GM23338 (cell line): ENCODE data around the gene CACNB2. TPM values are rescaled to one million over a fixed set of nuclear protein-coding genes. Genes with fewer than 3 reads are reported as not detected.
A peak's percentile ranks its signal among the peaks of the same experiment; 100 is the strongest.
"Not testable (repeated sequence)": the region's sequence is repeated elsewhere in the genome, so short reads cannot be mapped to it uniquely, and the experiment has no call there.

ENCODE experiments used
- ATAC-seq: fragments of 200-7000 bp; cut with Tn5 transposase; 3 replicates; pipeline ENCODE4 v1.9.1; 2020
- DNase-seq: peaks from one replicate; pipeline ENCODE4 v3.0.0-alpha.2; 2015; ENCODE audit warnings: low spot score
- H2AFZ ChIP-seq: fragments of 200-600 bp; sonication (generic); 2 replicates; pipeline ENCODE4 v1.8.0; 2016; ENCODE audit warnings: antibody characterized with exemption, mild to moderate bottlenecking, moderate library complexity
- H3F3A ChIP-seq: fragments of 200-600 bp; sonication (generic); replicated peaks from 2 replicates; pipeline ENCODE4 v1.8.0; 2017; ENCODE audit warnings: antibody characterized with exemption, mixed run types, low read depth
- H3K27ac ChIP-seq: fragments of 200-600 bp; sonication (generic); 2 replicates; pipeline ENCODE4 v1.6.1; 2016; ENCODE audit warnings: low read depth
- H3K27me3 ChIP-seq: fragments of 200-600 bp; sonication (generic); 2 replicates; pipeline ENCODE4 v1.8.0; 2016; ENCODE audit warnings: mild to moderate bottlenecking, mixed run types, moderate library complexity; ENCODE audit not compliant: insufficient read depth
- H3K36me3 ChIP-seq: fragments of 200-600 bp; sonication (generic); 2 replicates; pipeline ENCODE4 v1.8.0; 2016; ENCODE audit warnings: mild to moderate bottlenecking; ENCODE audit not compliant: insufficient read depth
- H3K4me1 ChIP-seq: fragments of 200-600 bp; sonication (generic); 2 replicates; pipeline ENCODE4 v1.8.0; 2016; ENCODE audit warnings: mild to moderate bottlenecking, moderate library complexity; ENCODE audit not compliant: insufficient read depth
- H3K4me2 ChIP-seq: fragments of 200-600 bp; sonication (generic); 2 replicates; pipeline ENCODE4 v1.7.1; 2017; ENCODE audit warnings: mixed run types
- H3K4me3 ChIP-seq: fragments of 200-600 bp; sonication (generic); 2 replicates; pipeline ENCODE4 v1.6.1; 2016; ENCODE audit warnings: mixed run types
- H3K79me2 ChIP-seq: fragments of 200-600 bp; sonication (generic); replicated peaks from 2 replicates; pipeline ENCODE4 v1.8.0; 2017; ENCODE audit warnings: mild to moderate bottlenecking; ENCODE audit not compliant: insufficient read depth
- H3K9me2 ChIP-seq: fragments of 200-600 bp; sonication (generic); 2 replicates; pipeline ENCODE4 v1.8.0; 2017; ENCODE audit not compliant: insufficient read depth
- H4K20me1 ChIP-seq: fragments of 200-600 bp; sonication (generic); replicated peaks from 2 replicates; pipeline ENCODE4 v1.8.0; 2017; ENCODE audit warnings: mild to moderate bottlenecking; ENCODE audit not compliant: insufficient read depth
- H3K27ac Mint-ChIP-seq: 2 replicates; pipeline ENCODE4 v1.8.0; 2020; ENCODE audit warnings: inconsistent platforms, mild to moderate bottlenecking, moderate library complexity, mixed read lengths
- H3K27me3 Mint-ChIP-seq: 3 replicates; pipeline ENCODE4 v1.8.0; 2022; ENCODE audit warnings: low read depth, mild to moderate bottlenecking, moderate library complexity, mixed read lengths, inconsistent platforms; ENCODE audit not compliant: insufficient read depth, poor library complexity
- H3K36me3 Mint-ChIP-seq: 3 replicates; pipeline ENCODE4 v1.8.0; 2021; ENCODE audit warnings: low read depth, mild to moderate bottlenecking, inconsistent platforms, moderate library complexity, mixed read lengths
- H3K4me1 Mint-ChIP-seq: 3 replicates; pipeline ENCODE4 v1.8.0; 2020; ENCODE audit warnings: mild to moderate bottlenecking, inconsistent platforms, mixed read lengths
- H3K4me3 Mint-ChIP-seq: 3 replicates; pipeline ENCODE4 v1.8.0; 2021; ENCODE audit warnings: moderate library complexity, mild to moderate bottlenecking, inconsistent platforms, mixed read lengths
- H3K9me3 Mint-ChIP-seq: 3 replicates; pipeline ENCODE4 v1.8.0; 2020; ENCODE audit warnings: moderate library complexity, mild to moderate bottlenecking, inconsistent platforms, mixed read lengths
- EZH2 ChIP-seq: fragments of 200-600 bp; sonication (generic); IDR thresholded peaks from one replicate; pipeline ENCODE4 v1.8.0; 2017; ENCODE audit warnings: antibody characterized with exemption, mild to moderate bottlenecking, low read depth; ENCODE audit not compliant: unreplicated experiment
- NANOG ChIP-seq: IDR thresholded peaks from 2 replicates; pipeline ENCODE4 v1.6.1; 2016; ENCODE audit warnings: antibody characterized with exemption, borderline replicate concordance
- STAT1 ChIP-seq: IDR thresholded peaks from one replicate; pipeline ENCODE4 v1.6.1; 2016; ENCODE audit warnings: antibody characterized with exemption; ENCODE audit not compliant: unreplicated experiment
- ZNF331 ChIP-seq: fragments of 250-450 bp; sonication (Bioruptor Pico); IDR thresholded peaks from 2 replicates; pipeline ENCODE4 v1.5.0; 2020; ENCODE audit warnings: low read depth, mild to moderate bottlenecking, moderate library complexity
- polyA plus RNA-seq: library from polyadenylated mRNA; unstranded; fragments of >200 nt; fragmentation: Nextera tagmentation; extraction: Ambion mirVana; gene quantifications from 2 replicates; pipeline ENCODE4 v1.2.1, GENCODE V29; 2016
- total RNA-seq: library from RNA; depleted of rRNA; stranded (reverse); fragments of >200 nt; shearing (Covaris generic); gene quantifications from 2 replicates; pipeline ENCODE4 v1.2.3, GENCODE V29; 2014; rRNA removed
- TF ChIP-seq, protein P1 (sequence below), 2 experiments: fragments of 200-600 bp in 1 of 2; sonication (generic) in 1 of 2; conservative IDR thresholded peaks; 2 replicates each; pipeline versions ENCODE4 v1.5.1 to v1.6.1; 2016 to 2017; ENCODE audit warnings: antibody characterized with exemption in 2 of 2, low read depth in 2 of 2, mild to moderate bottlenecking in 2 of 2, moderate library complexity in 1 of 2

The CACNB2 gene
- total and polyA plus RNA-seq, 2 experiments from 2014 or later: 5.0 to 5.9 TPM

DNA sequence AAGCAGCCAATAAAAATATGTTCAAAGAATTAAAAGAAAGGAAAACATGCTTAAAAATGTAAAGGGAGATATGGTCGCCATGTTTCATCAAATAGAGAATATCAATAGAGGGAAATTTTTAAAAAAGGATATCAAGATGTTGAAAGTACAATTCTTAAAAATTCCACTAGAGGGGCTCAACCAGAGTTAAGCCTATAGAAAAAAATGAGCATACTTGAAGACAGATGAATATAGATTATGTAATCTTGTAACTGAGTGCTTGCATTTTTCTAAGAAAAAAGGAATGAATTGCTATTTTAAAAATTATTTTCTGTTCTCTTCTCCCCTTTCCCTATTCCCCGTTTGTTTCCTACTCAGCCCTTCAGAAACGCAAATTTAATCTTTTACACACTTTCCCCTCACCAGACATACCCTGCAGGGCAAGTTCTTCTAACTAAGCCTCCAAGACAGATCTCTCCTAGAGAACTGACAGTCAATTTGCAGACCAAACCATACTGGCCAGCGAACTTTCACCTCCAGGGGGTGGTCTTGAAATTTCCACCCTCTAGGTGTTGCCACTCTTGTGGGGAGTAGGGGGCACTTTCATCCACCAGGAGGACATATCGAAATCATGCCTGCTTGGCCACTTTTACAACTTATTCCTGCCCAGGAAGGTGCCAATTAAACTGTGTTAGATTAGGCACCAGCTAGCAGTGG is 443.5 kb downstream of the CACNB2 start:
- Histone ChIP-seq H4K20me1 (no peaks in the 10 kb centered on the region), H3K79me2 (peaks cover under 1% of the 10 kb centered on the region; the same call in 1 of the 2 replicates), H3K27ac (no peak overlapping the region), H3K4me2 (no peak overlapping the region), H2AFZ (no peak overlapping the region), H3K27me3 (no peaks in the 10 kb centered on the region), H3F3A (no peaks in the 10 kb centered on the region), H3K4me3 (no peak overlapping the region), H3K36me3 (0 out of 2 replicates have a peak, but pooled peaks cover 9% of the 10 kb centered on the region), H3K9me2 (no peaks in the 10 kb centered on the region), H3K4me1 (no peaks in the 10 kb centered on the region)
- peaks cover 2% of the 10 kb centered on the region for H3K27me3 Mint-ChIP-seq
- TF ChIP-seq STAT1: no peak
- TF ChIP-seq, protein P1, sequence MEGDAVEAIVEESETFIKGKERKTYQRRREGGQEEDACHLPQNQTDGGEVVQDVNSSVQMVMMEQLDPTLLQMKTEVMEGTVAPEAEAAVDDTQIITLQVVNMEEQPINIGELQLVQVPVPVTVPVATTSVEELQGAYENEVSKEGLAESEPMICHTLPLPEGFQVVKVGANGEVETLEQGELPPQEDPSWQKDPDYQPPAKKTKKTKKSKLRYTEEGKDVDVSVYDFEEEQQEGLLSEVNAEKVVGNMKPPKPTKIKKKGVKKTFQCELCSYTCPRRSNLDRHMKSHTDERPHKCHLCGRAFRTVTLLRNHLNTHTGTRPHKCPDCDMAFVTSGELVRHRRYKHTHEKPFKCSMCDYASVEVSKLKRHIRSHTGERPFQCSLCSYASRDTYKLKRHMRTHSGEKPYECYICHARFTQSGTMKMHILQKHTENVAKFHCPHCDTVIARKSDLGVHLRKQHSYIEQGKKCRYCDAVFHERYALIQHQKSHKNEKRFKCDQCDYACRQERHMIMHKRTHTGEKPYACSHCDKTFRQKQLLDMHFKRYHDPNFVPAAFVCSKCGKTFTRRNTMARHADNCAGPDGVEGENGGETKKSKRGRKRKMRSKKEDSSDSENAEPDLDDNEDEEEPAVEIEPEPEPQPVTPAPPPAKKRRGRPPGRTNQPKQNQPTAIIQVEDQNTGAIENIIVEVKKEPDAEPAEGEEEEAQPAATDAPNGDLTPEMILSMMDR (conservative IDR thresholded peaks at IDR 0.05; ENCODE audit: low read depth in 2 of 2): peak; percentile 25 to 37; a peak in 3 of 4 replicates
- TF ChIP-seq EZH2: no peak
- no peak for TF ChIP-seq NANOG
- TF ChIP-seq ZNF331 (CRISPR knock-in tag): no peak
- H3K36me3 Mint-ChIP-seq: peaks cover 72% of the 10 kb centered on the region
- H3K9me3 Mint-ChIP-seq: peaks cover 7% of the 10 kb centered on the region
- DNase-seq (no peak), ATAC-seq (peak; percentile 55; the same call in 2 of the 3 replicates)
- H3K4me3 Mint-ChIP-seq: no peak overlapping the region
- H3K4me1 Mint-ChIP-seq: peaks cover 9% of the 10 kb centered on the region; the same call in 2 of the 3 replicates
- H3K27ac Mint-ChIP-seq: no peak overlapping the region

DNA sequence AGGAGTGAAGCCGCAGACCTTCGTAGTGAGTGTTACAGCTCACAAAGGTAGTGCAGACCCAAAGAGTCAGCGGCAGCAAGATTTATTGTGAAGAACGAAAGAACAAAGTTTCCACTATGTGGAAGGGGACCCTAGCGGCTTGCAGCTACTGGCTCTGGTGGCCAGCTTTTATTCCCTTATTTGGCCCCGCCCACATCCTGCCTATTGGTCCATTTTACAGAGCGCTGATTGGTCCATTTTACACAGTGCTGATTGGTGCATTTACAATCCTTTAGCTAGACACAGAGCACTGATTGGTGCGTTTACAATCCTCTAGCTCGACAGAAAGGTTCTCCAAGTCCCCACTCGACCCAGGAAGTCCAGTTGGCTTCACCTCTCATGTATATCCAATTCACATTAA is 446.4 kb downstream of the CACNB2 start:
- not testable (repeated sequence) for DNase-seq

DNA sequence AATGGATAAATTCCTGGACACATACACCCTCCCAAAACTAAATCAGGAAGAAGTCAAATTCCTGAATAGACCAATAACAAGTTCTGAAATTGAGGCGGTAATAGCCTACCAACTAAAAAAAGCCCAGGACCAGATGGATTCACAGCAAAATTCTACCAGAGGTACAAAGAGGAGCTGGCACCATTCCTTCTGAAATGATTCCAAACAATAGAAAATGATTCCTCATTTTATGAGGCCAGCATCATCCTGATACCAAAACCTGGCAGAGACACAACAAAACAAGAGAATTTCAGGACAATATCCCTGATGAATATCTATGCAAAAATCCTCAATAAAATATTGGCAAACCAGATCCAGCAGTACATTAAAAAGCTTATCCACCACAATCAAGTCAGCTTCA is 450.9 kb downstream of the CACNB2 start:
- H3K36me3 Mint-ChIP-seq: peaks cover 34% of the 10 kb centered on the region

More for the DNA sequence above, 446.4 kb downstream of the CACNB2 start:
- not testable (repeated sequence) for H3K4me3 ChIP-seq, H3K79me2 ChIP-seq, H3F3A ChIP-seq, H3K27me3 ChIP-seq, H3K27ac Mint-ChIP-seq, H3K4me1 ChIP-seq, H3K4me2 ChIP-seq, H3K9me2 ChIP-seq, H3K9me3 Mint-ChIP-seq, H3K27ac ChIP-seq, H4K20me1 ChIP-seq, H2AFZ ChIP-seq, H3K27me3 Mint-ChIP-seq, H3K36me3 ChIP-seq, H3K4me3 Mint-ChIP-seq, ATAC-seq
- H3K36me3 Mint-ChIP-seq: peaks cover 47% of the 10 kb centered on the region
- H3K4me1 Mint-ChIP-seq: peaks cover 14% of the 10 kb centered on the region; the same call in 2 of the 3 replicates

More for the DNA sequence above, 450.9 kb downstream of the CACNB2 start:
- not testable (repeated sequence) for H3K4me1 ChIP-seq, H3K36me3 ChIP-seq, H3K4me3 Mint-ChIP-seq, H3K27me3 ChIP-seq, H3K9me2 ChIP-seq, H3K79me2 ChIP-seq, H3F3A ChIP-seq, H3K27ac Mint-ChIP-seq, H3K27me3 Mint-ChIP-seq, H3K4me3 ChIP-seq, H3K9me3 Mint-ChIP-seq, H3K4me1 Mint-ChIP-seq, H4K20me1 ChIP-seq, DNase-seq, H2AFZ ChIP-seq, ATAC-seq, H3K27ac ChIP-seq, H3K4me2 ChIP-seq

Other genes with a start within 250 kb of the CACNB2 start
- gene SLC39A12, start 188.5 kb upstream of the CACNB2 start, total RNA-seq: not detected in 2 replicates
- not detected in 2 replicates for gene SLC39A12, start 188.5 kb upstream of the CACNB2 start, polyA plus RNA-seq